HG03064 (cell line): ENCODE data around the gene ABCC3.

Source experiments
- ATAC-seq: cut with Tn5 transposase; IDR thresholded peaks from one replicate; pipeline ENCODE4 v1.9.1; 2021; ENCODE audit warnings: low read depth; ENCODE audit not compliant: unreplicated experiment

The ABCC3 gene

DNA sequence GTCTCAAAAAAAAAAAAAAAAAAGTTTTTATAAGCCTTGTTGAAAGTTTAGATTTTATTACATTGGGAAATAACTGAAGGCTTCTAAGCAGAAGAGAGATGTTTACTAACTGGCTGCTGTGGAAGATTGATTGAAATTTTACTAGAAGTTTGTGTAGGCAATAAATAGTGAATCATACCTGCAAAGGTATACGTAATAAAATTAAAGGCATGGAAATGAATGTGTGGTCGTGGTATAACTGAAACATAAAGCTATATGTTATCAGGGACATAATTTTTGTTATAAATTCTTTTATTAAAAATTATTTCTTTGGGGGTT lies 93.4 kb downstream of the ABCC3 start:
- ATAC-seq: no peak

DNA sequence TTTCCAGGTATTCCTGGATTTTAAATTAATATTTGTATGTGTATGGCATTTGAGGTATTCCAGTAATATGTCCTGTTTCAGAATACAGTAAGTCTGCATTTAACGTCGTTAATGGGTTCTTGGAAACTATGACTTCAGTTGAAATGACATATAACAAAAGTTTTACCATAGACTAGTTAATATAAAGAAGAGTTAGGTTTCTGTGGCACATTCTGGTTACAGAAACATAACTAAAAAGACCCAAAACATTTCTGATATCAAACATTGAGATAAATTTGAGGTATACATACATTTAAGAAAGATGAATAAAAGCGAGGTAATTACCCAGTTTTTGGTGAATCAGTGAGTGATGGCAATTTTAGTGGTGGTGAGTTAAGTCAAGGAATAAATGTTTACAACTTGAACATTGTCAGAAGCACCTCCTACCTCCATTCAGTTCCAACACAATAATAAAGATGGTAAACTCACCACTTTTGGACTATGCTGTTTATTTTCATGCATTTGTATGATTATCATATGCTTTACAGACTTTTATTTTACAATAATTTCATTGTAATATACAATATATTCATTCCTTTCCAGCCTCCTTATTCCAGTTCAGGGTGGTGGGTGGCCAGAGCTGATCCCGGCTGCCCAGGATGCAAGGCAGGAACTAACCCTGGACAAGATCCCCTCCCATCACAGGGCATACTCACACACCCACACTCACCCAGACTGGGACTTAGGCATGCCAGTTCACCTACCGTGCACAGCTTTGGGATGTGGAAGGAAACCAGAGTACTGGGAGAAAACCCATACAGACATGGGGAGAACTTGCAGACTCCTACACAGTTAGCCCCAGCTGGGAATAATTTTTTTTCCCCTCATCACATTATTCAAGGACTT lies 94.4 kb downstream of the ABCC3 start:
- ATAC-seq: no peak

DNA sequence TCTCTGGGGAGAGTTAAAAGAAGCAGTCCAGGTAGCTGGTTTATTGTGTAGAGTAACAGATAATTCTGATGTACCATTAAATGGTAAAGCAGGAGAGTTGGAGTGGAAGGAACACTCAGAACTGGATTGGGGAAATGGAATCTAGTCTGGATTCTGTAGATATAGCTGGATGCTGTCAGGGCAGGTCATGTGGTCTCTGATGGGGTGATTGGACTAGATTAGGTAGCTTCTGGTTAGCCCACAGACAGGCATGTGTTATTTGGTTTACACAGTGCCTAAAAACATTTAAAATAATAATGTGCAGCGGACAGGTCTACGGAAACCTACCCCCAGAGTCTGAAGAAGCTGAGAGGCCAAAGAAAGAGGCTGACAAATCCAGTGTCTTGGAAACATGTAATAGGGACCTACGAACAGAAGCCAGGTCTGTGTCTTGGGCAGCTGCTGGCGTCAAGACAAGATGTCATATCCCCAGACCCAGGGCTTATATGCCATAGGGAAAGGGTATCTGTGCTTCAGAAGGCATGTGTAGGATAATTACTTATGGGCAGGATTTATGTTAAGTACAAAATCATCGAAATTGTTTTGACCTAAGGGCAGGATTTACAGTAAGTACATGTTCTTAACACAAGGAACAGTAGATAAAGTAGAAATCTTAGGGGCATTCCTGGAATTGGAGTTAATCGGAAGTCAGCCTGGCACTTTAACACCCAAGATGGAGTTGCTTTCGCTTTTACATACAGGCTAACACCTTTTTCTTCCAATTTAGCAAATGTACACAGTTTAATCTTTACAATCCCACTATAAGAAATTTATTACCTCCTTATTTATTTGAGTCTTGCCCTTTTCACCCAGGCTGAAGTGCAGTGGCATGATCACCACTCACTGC lies 97.1 kb downstream of the ABCC3 start:
- ATAC-seq: no peak

DNA sequence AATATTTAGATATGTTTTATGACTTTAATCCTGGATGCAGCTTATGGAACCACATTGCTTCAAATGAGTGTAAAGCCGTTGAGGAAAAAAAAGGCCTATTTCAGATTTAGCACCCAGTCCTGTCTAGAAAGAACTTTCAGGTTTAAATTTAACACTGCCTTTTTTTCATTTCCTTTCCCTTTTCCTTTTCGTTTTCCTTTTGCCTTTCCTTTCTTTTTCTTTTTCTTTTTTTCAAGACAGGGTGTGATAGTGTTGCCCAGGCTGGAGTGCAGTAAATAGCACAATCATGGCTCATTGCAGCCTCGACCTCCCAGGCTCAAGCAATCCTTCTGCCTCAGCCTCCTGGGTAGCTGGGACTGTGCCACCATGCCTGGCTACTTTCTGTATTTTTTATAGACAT lies 100.6 kb downstream of the ABCC3 start:
- no peak for ATAC-seq

DNA sequence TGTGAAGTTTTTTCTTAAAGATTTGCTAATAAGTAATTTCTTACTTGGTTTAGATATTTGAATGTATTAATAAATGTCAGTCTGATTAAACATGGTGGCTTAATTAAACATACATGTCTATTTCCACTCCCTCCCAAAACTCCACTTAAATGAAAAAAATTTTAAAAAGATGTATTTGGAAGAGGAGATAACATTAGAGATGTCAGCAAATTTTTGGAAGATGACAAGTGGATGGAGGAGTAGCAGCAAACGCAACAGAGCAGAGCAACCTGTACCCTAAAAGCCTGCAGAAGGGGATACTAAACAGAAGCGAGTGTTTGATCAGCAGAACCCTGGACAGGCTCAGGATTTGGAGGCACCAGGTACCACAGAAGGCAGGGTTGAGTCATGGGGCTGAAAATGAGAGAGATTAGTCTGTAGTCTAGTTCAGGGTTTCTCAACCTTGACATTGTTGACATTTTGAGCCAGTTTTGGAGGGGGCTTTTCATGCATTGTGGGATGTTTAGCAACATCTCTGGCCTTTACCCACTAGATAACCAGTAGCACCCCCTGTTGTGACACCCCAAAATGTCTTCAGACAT lies 102.5 kb downstream of the ABCC3 start:
- no peak for ATAC-seq

DNA sequence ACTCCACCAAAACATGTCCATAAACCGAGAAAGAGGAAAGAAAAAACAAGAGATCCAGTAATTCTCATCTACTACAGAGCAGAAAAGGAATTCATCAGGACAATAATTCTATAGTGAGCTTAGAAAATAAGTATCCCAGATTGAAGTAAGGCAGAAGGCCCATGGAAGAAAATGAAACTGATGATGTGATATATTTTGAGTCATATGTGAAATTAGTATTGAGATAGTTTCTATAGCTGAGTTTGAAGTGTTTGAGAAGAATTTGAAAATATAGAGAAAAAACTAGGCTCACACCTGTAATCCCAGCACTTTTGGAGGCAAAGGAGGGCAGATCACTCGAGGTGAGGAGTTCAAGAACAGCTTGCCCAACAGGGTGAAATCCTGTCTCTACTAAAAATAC lies 104.4 kb downstream of the ABCC3 start:
- ATAC-seq: no peak
